Measurements from ENCODE around the gene IDH3B. TPM values are rescaled to one million over a fixed set of nuclear protein-coding genes. Genes with fewer than 3 reads are reported as not detected.

The IDH3B gene
- total and polyA plus RNA-seq, 2 of the 13 experiments (the other 11 are each of a cell fraction or from before 2014, with no cell fraction given) = 215 to 254 TPM

GRCh38 chr20:2651772-2652723 is 12.0 kb downstream of the IDH3B start, which contains the start of gene NOP56 (continued):
- peak; percentile 85 for TF ChIP-seq TBX2 (CRISPR knock-in tag; IDR thresholded peaks at IDR 0.05; ENCODE audit: borderline replicate concordance)
- TF ChIP-seq ZBTB38 (CRISPR knock-in tag; IDR thresholded peaks at IDR 0.05) = peak; percentile 91; the same call in 1 of the 2 replicates
- no peak; the same call in 1 of the 2 replicates for TF ChIP-seq SMYD3 (CRISPR knock-in tag; IDR thresholded peaks at IDR 0.05)
- peak; percentile 98 for TF ChIP-seq REL (CRISPR knock-in tag; conservative IDR thresholded peaks at IDR 0.05)
- peak; percentile 91; the same call in 1 of the 2 replicates for TF ChIP-seq JDP2 (CRISPR knock-in tag; IDR thresholded peaks at IDR 0.05; ENCODE audit: borderline replicate concordance)
- peak; percentile 92 for TF ChIP-seq SALL1 (CRISPR knock-in tag; IDR thresholded peaks at IDR 0.05)
- TF ChIP-seq ZNF260 (CRISPR knock-in tag; IDR thresholded peaks at IDR 0.05; ENCODE audit: borderline replicate concordance, low read depth) = no peak
- peak; percentile 91 for TF ChIP-seq WIZ (CRISPR knock-in tag; IDR thresholded peaks at IDR 0.05)
- peak; percentile 96 for TF ChIP-seq GTF3A (CRISPR knock-in tag; conservative IDR thresholded peaks at IDR 0.05)
- peak; percentile 94 for TF ChIP-seq SP4 (CRISPR knock-in tag; IDR thresholded peaks at IDR 0.05)
- no peak for TF ChIP-seq ZNF326 (CRISPR knock-in tag; IDR thresholded peaks at IDR 0.05; ENCODE audit: borderline replicate concordance)
- TF ChIP-seq POGK (CRISPR knock-in tag; conservative IDR thresholded peaks at IDR 0.05) = peak; percentile 98
- TF ChIP-seq ZNF629 (CRISPR knock-in tag; conservative IDR thresholded peaks at IDR 0.05) = 0 out of 2 replicates have a peak, but pooled peaks have one; percentile 15
- TF ChIP-seq PLRG1 (conservative IDR thresholded peaks at IDR 0.05) = no peak
- TF ChIP-seq FOSL1 (CRISPR knock-in tag; IDR thresholded peaks at IDR 0.05; ENCODE audit: borderline replicate concordance) = no peak
- peak; percentile 94 for TF ChIP-seq ZNF687 (CRISPR knock-in tag; IDR thresholded peaks at IDR 0.05)
- no peak for TF ChIP-seq ZSCAN29 (CRISPR knock-in tag; conservative IDR thresholded peaks at IDR 0.05)
- peak; percentile 24 for TF ChIP-seq GABPA (IDR thresholded peaks at IDR 0.05; ENCODE audit: low read depth, low read length)
- TF ChIP-seq GABPA (CRISPR knock-in tag; IDR thresholded peaks at IDR 0.05; ENCODE audit: low read depth) = no peak; the same call in 1 of the 2 replicates
- TF ChIP-seq HBP1 (CRISPR knock-in tag; IDR thresholded peaks at IDR 0.05; ENCODE audit: low read depth) = peak; percentile 92

Data from HepG2 (cell line).